OCI-M1 (cell line): Measurements from ENCODE around the gene EXT2.

Source experiments
- DNase-seq: peaks from one replicate; lab custom pipeline; 2025; lab: John Stamatoyannopoulos, UW

EXT2 gene

DNA sequence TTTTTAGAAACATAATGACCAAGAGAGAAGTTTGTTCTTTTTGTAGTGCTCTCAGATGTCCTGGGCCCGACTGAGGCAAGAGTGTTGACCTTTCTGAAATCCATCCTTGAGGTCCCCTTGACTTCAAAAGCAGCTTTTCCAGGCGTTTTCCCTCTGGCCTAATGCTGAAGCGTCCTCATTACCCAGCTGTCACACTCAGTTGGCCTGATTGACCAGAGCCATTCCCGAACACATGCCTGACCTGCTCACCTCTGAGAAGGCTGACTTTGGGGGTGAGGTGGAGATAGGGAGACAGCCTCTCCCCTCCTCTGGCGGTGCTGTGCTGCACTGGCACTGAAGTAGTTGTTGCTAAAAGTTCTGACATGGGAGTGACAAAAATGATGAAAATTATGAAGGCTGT is 147.6 kb downstream of the EXT2 start:
- no peak for DNase-seq

DNA sequence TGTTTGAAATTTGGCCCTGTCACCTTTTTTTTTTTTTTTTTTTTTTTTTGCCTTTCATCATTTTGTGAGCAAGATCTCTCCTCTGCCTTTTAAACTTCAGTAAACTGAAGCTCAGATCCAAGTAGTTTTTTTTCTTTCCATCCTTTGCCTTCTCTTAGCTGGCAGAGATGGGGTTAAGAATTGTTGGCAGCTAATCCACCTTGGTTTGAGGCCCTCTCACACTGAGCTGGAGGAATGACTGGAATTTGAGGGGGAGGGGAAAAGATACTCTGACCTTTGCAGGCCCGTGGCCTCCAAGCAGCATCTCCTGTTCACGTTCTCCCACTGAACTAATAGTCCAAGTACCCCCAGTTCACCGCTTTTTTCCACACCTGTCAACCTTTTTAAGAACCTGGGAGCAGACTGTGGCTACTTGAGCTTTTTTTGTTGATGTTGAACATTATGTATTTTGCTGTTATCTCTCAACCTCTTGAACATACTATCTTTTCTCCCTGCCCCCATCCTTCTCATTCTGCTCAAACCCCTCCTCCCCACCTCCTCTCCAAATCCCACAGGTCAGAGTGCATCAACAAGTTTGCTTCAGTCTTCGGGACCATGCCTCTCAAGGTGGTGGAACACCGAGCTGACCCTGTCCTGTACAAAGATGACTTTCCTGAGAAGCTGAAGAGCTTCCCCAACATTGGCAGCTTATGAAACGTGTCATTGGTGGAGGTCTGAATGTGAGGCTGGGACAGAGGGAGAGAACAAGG is 148.3 kb downstream of the EXT2 start:
- DNase-seq = no peak

DNA sequence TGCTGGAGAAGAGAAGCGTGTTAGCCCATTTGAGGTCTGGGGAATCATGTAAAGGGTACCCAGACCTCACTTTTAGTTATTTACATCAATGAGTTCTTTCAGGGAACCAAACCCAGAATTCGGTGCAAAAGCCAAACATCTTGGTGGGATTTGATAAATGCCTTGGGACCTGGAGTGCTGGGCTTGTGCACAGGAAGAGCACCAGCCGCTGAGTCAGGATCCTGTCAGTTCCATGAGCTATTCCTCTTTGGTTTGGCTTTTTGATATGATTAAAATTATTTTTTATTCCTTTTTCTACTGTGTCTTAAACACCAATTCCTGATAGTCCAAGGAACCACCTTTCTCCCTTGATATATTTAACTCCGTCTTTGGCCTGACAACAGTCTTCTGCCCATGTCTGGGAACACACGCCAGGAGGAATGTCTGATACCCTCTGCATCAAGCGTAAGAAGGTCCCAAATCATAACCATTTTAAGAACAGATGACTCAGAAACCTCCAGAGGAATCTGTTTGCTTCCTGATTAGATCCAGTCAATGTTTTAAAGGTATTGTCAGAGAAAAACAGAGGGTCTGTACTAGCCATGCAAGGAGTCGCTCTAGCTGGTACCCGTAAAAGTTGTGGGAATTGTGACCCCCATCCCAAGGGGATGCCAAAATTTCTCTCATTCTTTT is 149.3 kb downstream of the EXT2 start:
- no peak for DNase-seq

DNA sequence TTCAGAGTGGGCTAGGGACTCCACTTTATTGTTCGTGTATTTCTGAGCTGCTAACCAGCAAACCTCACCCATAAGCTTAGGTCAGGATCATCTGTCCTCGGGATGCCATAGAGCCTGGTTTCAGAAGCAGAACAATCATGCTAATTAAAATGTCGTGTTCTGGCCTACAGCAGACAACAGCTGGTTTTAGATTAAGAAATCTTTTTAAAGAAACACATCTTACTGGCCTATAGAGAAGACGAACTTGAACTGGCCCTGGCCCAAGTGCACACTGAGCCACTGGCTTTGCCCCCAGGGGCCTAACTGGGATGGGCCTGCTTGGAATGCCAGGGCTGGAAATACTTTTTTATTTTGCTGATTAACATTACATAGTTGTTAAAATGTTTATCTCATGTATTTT is 151.2 kb downstream of the EXT2 start:
- DNase-seq = no peak

DNA sequence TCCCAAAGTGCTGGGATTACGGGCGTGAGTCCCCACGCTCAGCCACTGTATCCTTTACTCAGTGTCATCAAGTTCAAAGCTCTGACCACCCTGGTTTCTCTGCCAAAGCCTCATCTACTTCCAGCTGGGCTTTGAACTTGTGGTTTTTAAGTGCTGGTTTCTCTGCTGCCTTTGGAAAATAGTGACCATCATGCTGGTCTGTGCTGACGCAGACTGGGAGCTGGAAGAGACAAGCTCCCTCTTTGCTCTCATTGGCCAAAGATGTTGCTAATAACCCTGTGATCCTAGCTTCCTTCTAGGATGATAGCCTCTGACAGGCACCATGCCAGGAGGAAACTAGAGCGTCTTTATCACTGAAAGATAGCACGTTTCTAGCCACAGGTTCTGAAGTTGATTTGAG is 152.0 kb downstream of the EXT2 start:
- no peak for DNase-seq

DNA sequence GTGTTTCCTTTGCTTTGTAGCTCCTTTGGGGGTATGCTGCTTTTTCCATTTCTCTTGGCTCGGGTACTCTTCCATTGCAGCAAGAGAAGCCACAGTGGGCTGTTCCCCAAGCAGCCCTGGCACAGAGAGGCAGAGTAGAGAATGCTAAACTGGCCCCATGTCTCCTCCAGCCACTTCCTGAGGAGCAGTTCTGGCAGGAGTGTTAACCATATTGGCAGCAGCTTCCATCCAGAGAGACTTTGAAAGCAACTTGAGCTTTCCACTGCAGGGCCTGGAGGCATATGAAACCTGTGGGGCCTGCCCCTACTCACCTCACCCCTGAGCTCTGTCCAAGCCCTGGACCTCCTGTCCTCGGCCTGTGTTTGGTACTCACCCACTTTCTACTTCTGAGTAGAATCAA is 152.6 kb downstream of the EXT2 start:
- no peak for DNase-seq

GRCh38 chr11:44250421-44250820 is 154.9 kb downstream of the EXT2 start:
- DNase-seq = no peak

DNA sequence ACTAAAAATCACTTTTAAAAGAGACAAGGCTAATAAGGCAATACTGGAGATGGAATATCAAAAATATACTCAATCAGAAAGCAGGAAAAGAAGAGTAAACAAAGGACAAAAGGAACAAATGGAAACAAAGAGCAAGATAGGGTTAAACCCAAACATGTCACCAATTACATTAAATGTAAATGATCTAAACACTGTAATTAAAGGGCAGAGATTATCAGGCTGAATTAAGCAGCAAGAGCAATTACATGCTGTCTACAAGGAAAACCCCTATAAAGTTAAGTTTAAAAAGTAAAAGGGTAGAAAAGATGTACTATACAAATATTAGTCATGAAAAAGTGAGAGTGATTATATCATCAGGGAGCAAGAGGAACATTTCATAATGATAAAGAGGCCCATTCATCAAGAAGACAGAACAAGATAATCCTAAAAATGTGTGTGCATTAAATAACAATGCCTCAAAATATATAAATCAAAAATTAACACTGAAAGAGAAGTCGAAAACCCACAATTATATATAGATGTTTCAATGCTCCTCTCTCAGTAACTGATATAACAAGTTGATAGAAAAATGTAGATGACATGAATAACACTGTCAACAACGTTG is 157.6 kb downstream of the EXT2 start:
- DNase-seq = no peak

GRCh38 chr11:44255406-44256071 is 160.1 kb downstream of the EXT2 start:
- no peak for DNase-seq

DNA sequence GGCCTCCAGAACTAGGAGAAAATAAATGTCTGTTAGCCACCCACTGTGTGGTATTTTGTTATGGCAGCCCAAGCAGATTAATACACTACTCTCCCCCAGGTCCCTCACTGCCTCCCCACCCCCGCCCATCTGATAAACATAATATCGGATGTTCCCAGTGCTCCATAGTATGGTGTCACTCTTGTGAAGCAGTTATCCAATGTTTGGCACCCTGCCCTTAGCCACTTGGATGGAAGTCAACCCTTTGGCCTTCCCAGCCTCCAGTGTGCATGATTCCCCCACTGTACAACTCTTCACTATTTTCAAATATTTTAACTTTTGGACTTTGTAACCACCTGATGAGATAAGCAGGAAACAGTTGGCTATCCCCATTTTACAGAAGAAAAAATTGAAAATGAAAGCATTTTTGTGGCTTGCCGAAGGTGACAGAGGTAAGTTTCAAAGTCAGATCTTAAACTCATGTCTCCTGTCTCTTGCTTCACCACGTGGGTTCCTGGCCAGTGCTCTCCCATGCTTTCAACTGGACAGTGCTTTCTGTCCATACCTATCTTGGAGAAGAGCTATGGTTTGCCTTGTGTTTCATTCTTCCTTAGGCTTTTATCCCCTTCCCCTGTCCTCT is 161.3 kb downstream of the EXT2 start:
- DNase-seq = peak; percentile 39

- no peak for DNase-seq
Observed at GRCh38 chr11:44257338-44258189, 162.1 kb downstream of the EXT2 start.

GRCh38 chr11:44258190-44258489 is 162.7 kb downstream of the EXT2 start:
- no peak for DNase-seq

DNA sequence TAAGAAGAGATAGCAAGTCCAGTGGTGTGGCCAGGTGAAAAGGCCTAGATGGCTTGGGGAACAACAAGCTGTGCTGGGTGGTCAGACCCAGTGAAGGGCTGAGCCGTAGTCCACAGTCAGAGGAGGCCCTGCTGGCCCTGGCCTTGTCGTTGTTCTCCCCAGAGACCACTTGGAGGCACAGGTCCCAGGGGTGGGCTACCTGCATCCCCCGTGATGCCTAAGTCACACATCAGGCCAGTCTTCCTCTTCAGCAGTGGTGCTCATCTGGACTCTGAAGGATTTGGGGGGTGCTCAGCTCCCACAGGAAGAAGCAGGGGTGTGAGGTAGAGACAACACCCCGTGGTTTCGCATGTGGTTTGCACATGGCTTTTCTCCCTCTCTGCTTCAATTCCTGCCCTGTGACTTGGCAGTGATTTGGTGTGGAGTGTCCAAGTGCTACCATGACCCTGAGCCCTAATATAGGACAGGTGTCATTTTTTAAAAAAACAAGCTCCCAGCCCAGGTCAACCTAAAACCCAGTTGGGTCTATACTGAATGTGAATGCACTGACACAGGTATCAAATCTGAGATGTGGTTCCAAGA is 163.5 kb downstream of the EXT2 start:
- no peak for DNase-seq

DNA sequence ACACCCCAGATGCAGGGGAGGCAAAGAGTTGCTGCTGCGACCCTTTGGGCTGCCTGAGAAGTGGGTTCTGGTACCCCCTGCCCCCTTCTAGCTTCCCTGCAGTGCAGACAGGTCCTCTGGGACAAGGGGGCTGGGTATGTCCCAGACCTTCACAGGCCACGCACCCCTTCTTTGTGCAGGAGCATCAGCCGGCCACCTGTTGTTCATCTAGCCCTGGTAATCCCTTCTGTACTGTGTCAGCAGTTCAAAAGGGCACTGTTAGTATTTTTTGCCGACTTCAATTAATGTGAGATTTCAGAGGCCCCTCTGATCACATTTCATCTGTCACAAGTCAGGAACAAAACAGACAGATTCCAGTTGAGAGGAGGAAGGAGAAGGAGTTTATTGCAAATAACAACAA is 164.6 kb downstream of the EXT2 start:
- DNase-seq = no peak

- no peak for DNase-seq
Observed at GRCh38 chr11:44261800-44262591, 166.5 kb downstream of the EXT2 start.

DNA sequence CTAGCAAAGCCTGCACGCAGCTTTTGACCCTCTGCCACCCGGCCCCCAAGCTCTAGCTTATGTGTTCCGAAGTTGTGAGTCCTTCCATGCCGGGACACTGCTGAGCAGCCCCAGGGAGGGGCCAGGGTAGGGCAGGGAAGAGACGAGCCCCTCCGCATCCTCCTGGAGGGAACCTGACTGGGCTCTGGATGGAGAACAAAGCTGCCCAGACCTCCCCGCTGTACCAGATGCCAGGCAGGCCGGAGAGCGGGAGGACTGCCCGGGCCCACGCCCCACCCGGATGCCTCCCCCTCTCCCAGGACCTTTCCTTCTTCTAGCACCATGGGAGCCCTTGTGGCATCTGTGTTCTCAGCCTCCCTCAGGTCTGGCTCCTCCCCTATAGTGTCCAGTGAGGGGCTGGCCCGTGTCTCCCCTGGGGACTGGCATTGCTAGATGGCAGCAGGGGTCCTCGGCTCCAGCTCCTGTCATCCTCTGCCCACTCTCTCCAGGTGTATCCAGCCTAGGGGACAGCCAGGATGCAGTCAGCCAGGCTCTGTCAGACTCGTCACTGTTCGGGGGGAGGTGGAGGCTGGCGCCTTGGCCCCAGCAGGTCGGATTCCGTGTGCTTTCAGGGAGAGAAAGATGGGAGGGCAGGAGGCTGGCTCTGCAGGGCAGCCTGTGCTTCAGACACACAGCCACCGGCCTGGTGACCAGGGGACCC is 168.4 kb downstream of the EXT2 start:
- DNase-seq = no peak

GRCh38 chr11:44264438-44264749 is 168.9 kb downstream of the EXT2 start:
- no peak for DNase-seq

DNA sequence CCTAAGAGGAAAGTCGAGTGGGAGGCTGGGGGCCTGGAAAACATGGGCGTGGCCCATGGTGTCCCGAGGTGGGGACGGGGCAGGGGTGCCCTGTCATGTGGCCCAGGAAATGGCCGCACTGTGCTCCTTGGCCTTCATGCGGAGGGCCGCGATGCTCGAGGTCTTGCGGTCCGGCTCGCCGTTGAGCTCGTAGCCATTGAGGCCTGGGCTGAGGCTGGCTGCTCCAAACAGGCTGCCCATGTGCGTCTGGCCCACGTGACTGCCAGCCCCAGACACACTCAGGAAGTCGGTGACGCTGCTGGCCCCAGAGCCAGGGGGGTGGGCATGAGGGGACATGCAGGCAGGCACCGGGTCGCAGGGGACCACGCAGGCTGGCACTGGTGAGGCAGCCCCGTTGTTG is 169.3 kb downstream of the EXT2 start:
- no peak for DNase-seq

DNA sequence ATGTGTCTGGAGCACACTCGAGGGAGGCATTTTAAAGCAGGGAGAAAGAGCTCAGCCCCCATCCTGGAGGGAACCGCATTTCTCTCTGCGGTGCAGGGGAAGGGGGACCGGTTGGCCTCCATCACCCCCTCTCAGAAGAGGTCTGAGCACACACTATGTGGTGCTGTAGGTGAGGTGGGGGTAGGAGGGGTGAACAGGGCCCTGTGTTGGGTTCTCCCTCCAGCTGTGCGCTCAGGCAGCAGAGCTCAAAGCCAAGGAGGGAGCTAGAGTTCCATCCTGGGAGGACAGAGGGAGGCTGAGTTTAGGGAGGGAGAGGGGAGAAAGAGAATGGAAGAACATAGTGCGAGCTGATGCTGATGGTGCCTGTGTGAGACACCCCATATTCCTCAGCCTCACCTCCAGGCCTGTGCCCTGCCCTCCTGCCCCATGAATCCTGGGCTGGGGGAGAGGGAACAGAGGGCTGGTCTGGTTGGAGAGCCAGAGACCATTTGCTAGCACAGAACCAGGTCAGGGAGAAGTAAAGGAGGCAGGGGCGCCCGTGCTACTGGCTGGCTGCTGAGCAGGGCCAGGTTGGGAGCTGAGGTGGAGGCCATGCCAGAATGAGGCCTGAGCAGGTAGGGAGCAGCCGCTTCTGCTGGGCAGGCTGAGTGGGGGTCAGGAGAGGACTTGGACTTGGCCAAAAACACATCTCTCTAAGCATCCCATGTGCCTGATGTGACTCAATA is 170.7 kb downstream of the EXT2 start:
- DNase-seq = no peak
